ENCODE measurements around the gene KDM1A.

Gene KDM1A

DNA sequence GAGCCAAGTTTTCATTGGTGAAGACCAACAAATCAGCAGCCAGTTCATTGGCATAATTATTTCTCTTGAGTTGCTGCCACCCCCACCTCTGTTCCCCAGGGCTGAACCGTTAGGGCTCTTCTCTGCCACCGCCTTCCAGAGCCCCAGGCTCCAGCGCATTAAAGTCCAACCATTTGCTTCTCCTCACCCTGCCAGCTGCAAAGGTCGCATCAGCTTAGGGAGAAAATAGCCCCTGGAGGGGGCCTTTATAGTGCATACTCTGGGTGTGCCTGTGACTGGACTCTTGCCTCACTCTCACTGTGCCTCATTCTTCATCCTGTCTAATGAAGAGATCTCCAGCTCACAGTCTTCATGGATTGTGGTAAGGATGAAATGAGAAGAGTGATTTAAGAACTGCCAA, 50.4 kb downstream of the KDM1A start:
- no peak for DNase-seq (ENCODE audit: low spot score)

DNA sequence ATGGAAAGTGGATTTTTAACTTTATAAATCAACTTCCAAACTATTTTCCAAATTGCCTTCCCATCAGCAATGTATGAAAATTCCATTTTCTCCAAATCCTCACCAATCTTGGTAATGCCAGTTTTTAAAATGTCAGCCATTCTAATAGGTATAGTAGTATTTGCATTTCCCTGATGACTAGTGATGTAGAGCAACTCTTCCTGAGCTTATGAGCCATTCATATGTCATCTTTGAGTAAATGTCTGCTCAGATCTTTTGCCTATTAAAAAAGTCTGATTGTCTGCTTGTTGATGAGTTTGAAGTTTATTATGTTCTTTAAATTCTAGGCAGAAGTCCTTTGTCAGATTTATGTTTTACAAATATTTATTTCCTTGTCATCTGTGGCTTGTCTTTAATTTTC, 54.7 kb downstream of the KDM1A start:
- DNase-seq (ENCODE audit: low spot score): no peak

- DNase-seq (ENCODE audit: low spot score): no peak
These were observed 59.8 kb downstream of the KDM1A start for GRCh38 chr1:23079025-23079424.

DNA sequence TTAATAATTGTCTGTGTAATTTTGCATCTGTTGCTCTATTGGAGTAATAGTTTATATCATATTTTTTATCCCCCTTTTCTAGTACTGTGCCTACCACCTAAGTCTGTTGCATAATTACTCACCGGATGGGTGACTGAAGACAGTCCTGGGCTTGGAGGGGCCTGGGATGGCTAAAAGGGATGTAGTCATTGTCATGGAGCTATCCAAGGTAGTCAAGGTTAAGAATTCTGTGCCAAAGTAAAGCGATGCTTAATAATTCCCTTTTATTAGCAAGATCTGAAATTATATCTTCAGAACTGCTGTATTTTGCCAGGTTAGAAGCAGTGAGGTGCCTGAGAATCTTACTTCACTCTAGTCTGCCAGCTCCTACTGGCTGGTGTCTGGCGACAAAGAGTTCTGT, 61.6 kb downstream of the KDM1A start:
- no peak for DNase-seq (ENCODE audit: low spot score)

GRCh38 chr1:23081376-23081775, 62.1 kb downstream of the KDM1A start:
- peak; percentile 32 for DNase-seq (ENCODE audit: low spot score)

- DNase-seq (ENCODE audit: low spot score): no peak
These were observed 64.6 kb downstream of the KDM1A start for GRCh38 chr1:23083714-23084480.

DNA sequence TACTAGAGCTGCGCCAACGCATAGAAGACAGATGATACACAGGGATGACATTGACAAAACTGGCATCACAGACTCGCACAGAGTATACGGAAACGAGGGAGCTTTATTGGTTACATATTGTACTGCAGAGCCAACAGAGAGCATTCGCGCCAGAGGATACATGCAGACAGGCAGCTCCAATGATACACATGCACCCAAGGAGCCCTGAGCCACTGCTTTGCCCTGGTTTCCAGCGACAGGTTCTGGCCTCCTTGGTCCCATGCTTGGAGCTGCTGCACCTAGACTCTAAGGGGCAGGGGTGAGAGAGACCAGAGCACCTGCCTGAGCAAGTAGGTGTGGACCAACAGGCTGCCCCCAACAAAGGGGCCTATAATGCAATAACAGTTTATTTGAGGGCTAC, 65.6 kb downstream of the KDM1A start:
- DNase-seq (ENCODE audit: low spot score): no peak

DNA sequence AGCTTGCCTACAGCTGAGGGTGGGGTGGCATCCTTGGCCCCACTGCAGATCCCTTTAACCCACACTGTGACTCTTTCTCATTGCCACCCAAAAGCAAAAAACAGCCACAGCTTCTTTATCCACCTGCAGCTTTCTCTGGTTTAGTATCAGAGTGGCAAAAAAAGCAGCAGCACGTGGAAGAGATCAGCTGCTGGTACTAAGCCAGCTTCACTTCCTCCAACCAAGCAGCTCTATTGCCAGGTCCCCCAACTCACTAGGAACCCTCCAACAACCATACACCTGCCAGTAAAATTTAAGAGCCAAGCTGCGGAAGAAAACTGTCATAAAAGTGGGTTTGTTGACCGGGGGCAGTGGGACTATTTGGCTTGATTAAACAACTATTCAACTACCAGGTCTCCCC, 66.4 kb downstream of the KDM1A start:
- no peak for DNase-seq (ENCODE audit: low spot score)

DNA sequence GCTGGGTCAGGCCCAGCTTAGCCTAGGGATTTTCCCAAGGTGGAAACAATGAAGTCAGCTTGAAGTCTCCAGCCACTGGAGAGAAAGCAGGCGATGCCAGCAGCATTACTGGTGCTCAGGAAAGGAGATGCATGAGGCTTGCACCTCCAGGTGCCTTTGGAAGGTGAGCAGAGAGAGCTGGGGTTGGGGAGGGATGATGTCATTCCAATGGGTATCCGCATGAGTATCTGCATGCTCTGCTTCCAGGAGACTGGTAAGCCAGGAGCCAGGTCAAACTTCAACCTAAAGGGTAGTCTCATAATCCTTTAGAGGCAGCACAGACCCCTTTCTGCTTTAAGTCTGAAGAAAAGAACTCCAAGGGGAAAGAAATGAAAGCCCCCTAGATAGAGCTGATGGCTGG, 68.8 kb downstream of the KDM1A start:
- no peak for DNase-seq (ENCODE audit: low spot score)

DNA sequence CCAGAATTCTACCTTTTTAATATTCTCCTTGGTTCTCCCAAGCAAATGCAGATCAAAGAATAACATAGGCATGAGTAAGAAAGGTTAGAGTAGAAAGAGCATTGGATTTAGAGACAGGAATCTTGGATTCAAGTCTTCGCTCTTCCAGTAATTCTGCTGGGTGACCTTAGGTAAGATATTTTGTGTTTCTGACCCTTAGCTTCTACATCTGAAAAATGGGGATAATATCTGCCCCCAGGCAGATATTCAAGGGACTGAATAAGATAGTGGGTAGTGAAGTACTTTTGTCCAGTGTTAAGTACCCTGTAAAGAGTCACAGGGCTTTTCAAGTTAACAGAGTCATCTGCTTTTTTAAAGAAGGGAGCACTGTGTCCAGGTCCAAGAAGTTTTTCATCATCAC, 70.8 kb downstream of the KDM1A start:
- no peak for DNase-seq (ENCODE audit: low spot score)

DNA sequence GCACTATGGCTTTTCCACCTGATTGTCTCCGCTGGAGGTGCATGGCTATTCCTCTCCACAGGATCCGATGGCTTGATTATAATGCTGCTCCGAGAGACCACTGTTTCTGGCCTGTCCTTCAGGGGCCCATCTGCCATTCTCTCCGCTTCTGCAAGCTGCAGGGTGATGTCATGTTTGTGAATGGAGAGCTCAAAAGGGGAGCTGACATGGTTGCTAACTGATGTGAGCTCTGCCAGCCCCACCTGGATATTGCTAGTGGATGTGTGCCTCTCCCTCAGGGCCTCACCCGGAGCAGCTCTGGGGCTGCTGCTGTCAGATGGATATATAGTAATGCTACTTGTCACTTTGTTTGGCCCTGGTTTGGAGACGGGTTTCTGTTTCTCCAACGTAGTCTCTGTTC, 72.3 kb downstream of the KDM1A start:
- DNase-seq (ENCODE audit: low spot score): no peak

DNA sequence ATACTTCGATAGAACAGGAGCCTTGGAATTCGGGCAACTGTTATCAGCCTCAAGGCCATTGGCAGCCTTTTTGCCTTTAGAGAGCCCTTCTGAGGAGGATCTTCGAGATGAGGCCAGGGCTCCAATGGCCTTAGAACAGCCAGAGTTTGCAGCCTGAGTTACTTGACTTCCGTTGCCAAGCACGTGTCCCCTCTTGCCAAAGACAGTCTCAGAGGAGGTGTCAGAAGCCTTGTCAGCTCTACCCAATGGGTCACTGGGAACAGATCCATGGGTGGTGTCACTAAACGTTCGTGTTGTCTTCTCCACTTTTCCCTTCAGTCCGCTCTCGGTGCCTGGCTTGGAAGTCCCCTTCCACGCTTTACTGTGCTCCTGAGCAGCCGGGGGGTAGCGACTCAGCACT, 73.2 kb downstream of the KDM1A start:
- DNase-seq (ENCODE audit: low spot score): no peak

GRCh38 chr1:23097316-23097715, 78.0 kb downstream of the KDM1A start:
- no peak for DNase-seq (ENCODE audit: low spot score)

DNA sequence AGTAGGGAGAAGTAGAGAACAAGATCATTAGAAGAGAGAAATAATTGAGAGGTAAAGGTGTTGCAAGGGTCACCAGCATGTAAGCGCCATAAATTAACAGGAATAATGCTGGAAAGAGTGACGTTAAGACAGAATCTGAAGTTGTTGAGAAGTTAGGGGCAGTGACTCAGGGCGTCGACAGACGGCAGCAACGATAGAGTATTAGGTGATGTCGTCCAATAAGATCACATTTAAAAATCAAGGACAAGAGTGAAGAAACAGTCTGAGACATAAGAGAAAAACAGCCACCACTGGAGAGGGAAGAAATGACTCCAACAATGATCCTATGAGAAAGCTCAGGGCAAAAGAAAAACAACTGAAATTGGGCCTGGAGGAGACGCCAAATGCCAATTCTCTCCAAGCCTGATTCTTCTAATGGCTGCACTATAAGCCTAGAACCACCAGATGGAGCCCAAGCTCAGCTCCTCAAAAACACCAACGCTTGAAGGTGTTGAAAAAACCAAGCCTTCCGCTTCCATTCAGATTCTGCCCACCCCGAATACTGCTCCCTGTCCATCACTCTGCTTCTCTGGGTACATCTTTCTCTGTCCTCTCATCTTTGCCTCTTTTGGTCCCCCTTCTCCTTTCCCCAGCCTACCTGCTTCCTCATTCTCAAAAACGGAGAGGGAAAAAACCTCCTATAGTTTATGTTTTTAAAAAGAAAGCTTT, 79.3 kb downstream of the KDM1A start:
- peak; percentile 85 for DNase-seq (ENCODE audit: low spot score)

GRCh38 chr1:23099171-23099536, 79.9 kb downstream of the KDM1A start:
- no peak for DNase-seq (ENCODE audit: low spot score)

GRCh38 chr1:23100074-23100748, 80.9 kb downstream of the KDM1A start:
- DNase-seq (ENCODE audit: low spot score): peak; percentile 63

- no peak for DNase-seq (ENCODE audit: low spot score)
These were observed 82.0 kb downstream of the KDM1A start for GRCh38 chr1:23101101-23101827.

DNA sequence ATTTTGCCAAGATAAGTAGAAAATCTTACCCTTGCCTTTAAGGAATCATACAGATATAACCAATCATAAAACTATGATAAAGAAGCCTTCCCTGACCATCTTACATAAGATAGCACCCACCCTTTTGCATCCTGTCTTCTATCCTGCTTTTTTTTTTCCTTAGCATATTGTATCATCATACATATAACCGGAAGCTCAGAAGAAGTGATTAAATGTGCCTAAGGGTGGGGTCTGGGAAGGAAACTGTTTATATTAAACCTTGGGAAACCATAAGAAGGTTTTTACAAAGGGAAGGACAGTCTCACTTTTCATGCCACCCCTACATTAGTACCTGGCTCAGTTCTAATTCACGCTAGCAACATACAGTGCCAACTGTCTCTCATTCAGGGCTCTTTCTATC, 82.6 kb downstream of the KDM1A start:
- no peak for DNase-seq (ENCODE audit: low spot score)

GRCh38 chr1:23102289-23102688, 83.0 kb downstream of the KDM1A start:
- no peak for DNase-seq (ENCODE audit: low spot score)

DNA sequence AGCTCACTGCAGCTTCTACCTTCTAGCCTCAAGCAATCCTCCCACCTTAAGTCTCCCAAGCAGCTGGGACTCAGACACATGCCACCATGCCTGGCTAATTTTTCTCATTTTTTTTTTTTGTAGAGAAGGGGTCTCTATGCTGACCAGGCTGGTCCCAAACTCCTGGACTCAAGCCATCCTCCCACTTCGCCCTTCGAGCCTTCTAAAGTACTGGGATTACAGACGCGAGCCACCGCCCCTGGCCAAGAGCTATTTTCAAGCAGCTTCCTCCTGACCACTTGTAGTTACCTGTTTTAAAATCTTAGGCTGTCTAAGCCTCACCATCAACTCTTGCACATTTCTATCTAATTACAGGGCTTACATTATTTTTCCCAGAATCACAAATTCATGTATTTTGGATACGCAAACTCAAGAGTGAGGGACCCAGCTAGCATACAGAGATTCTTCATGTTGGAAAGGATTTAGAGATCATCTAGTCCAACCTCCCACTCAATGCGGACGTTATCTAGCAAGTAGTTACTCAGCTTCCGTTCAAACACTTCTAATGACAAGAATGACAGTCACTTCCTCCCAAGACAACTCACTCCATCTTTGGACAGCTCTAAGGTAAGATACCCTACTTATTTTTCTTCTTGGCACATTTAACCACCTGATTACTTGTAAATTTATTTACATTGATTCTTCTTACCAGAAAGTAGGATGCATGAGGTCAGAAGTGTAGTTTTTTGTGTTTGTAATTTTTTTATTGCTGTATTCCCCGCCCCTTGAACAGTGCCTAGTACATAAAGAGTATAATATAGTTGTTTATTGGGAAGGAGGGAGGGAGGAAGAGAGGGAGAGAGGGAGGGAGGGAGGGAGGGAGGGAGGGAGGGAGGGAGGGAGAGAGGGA, 84.0 kb downstream of the KDM1A start:
- DNase-seq (ENCODE audit: low spot score): no peak

DNA sequence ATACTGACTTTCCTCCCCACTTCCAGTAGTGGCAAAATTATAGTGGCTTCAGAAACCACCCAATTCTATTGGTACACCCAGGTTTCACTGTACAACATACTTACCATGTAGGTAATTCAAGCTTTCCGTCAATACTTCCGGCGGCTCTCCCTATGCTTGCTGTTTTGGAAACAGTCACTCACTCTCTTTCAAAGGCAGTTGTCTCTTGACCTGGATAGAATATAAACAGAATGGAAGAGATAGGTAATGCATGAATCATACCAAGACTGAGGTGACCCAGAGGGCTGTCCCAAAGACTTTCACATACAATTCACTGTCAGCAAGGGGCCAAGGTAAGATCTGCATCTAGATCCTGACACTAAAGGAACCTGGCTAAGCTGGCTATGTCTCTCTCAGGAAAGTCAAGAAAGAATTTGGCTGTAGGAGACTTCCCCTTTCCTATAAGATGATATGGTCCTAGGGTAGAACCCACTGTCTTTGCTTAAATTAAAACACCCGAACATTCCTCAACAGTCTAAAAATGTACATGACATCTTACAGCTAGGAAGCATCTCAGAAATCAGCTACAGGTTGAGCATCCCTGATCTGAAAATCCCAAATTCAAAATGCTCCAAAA, 89.8 kb downstream of the KDM1A start:
- DNase-seq (ENCODE audit: low spot score): no peak

Measured in cerebellar cortex (tissue), 1 donor.